Hepatic stellate cell (primary cell): Measurements from ENCODE around the gene SMIM33.
"Not testable (repeated sequence)": the region's sequence is repeated elsewhere in the genome, so short reads cannot be mapped to it uniquely, and the experiment has no call there.

Source experiments
- DNase-seq: peaks from one replicate; pipeline ENCODE4 v3.0.0; 2011; ENCODE audit warnings: low spot score

The SMIM33 gene

GRCh38 chr5:139470821-139471300, at the start of gene SMIM33:
Gene SMIM33, plus strand, starts transcription at chr5:139471004. Its CDS starts 118 bp downstream, at chr5:139471122.
- DNase-seq, result no peak

GRCh38 chr5:139422307-139422893, 48.4 kb upstream of the SMIM33 start:
- peak; percentile 73 for DNase-seq

- no peak for DNase-seq
Measured at GRCh38 chr5:139425497-139425896, 45.3 kb upstream of the SMIM33 start.

- DNase-seq, result peak; percentile 63
Measured at GRCh38 chr5:139426203-139426885, 44.5 kb upstream of the SMIM33 start.

- DNase-seq, result no peak
Measured at GRCh38 chr5:139430015-139430414, 40.8 kb upstream of the SMIM33 start.

GRCh38 chr5:139431706-139432105, 39.1 kb upstream of the SMIM33 start:
- no peak for DNase-seq

GRCh38 chr5:139435676-139436075, 35.1 kb upstream of the SMIM33 start:
- no peak for DNase-seq

GRCh38 chr5:139438707-139439012, 32.1 kb upstream of the SMIM33 start:
- DNase-seq, result no peak

- DNase-seq, result peak; percentile 94
Measured at GRCh38 chr5:139439013-139439903, 31.5 kb upstream of the SMIM33 start, which contains the start of gene DNAJC18. Gene DNAJC18, minus strand, starts transcription at chr5:139439525. Its CDS starts 80 bp downstream, at chr5:139439445.

- DNase-seq, result not testable (repeated sequence)
Measured at GRCh38 chr5:139440416-139440815, 30.4 kb upstream of the SMIM33 start.

- peak; percentile 71 for DNase-seq
Measured at GRCh38 chr5:139443831-139444453, 26.9 kb upstream of the SMIM33 start.

- no peak for DNase-seq
Measured at GRCh38 chr5:139445325-139446170, 25.3 kb upstream of the SMIM33 start.

GRCh38 chr5:139446956-139447779, 23.6 kb upstream of the SMIM33 start:
- DNase-seq, result no peak

- no peak for DNase-seq
Measured at GRCh38 chr5:139451176-139451575, 19.6 kb upstream of the SMIM33 start.

GRCh38 chr5:139451878-139452660, 18.7 kb upstream of the SMIM33 start:
- no peak for DNase-seq

- no peak for DNase-seq
Measured at GRCh38 chr5:139453683-139454567, 16.9 kb upstream of the SMIM33 start.

- no peak for DNase-seq
Measured at GRCh38 chr5:139454568-139455290, 16.1 kb upstream of the SMIM33 start.

- no peak for DNase-seq
Measured at GRCh38 chr5:139456776-139457175, 14.0 kb upstream of the SMIM33 start.
